HFF-Myc (cell line): ENCODE measurements around the gene INAFM1.

ENCODE experiments used
- DNase-seq: peaks from one replicate; pipeline ENCODE4 v3.0.0-alpha.2; 2011; ENCODE audit warnings: low read depth; ENCODE audit errors: extremely low read depth
- H3K4me3 ChIP-seq: replicated peaks from 2 replicates; pipeline ENCODE4 v1.5.1; 2011; ENCODE audit warnings: low read depth, mild to moderate bottlenecking, control low read depth, low read length
- CTCF ChIP-seq: IDR thresholded peaks from 2 replicates; pipeline ENCODE4 v1.5.1; 2012; ENCODE audit warnings: mild to moderate bottlenecking, low read depth, low read length, control low read depth; ENCODE audit errors: missing control alignments

INAFM1 gene

GRCh38 chr19:47274071-47274890, at the start of gene INAFM1:
Gene INAFM1, plus strand, starts transcription at chr19:47274885. Its CDS starts 35 bp downstream, at chr19:47274920.
- no peak for DNase-seq
- peak within 1 kb of the TSS; percentile 48 for H3K4me3 ChIP-seq
- no peak for TF ChIP-seq CTCF

- TF ChIP-seq CTCF: no peak
- peak overlapping the region; percentile 100 for H3K4me3 ChIP-seq
- DNase-seq: no peak
These were observed 48.8 kb upstream of the INAFM1 start for GRCh38 chr19:47225746-47226425.

GRCh38 chr19:47226426-47227351, 48.0 kb upstream of the INAFM1 start:
- H3K4me3 ChIP-seq: peak overlapping the region; percentile 100
- DNase-seq: peak; percentile 53
- TF ChIP-seq CTCF: no peak

GRCh38 chr19:47227352-47228167, 47.1 kb upstream of the INAFM1 start:
- TF ChIP-seq CTCF: no peak
- peak overlapping the region; percentile 100 for H3K4me3 ChIP-seq
- peak; percentile 90 for DNase-seq

- TF ChIP-seq CTCF: no peak
- no peak for DNase-seq
- peak overlapping the region; percentile 100 for H3K4me3 ChIP-seq
These were observed 46.3 kb upstream of the INAFM1 start for GRCh38 chr19:47228168-47228936.
